ENCODE measurements around the gene SOX12. TPM values are rescaled to one million over a fixed set of nuclear protein-coding genes. Genes with fewer than 3 reads are reported as not detected.

The SOX12 gene
- total RNA-seq, 2 experiments from 2014 or later: 12.8 to 13.0 TPM

- H3K9me3 Mint-ChIP-seq: no peaks in the 10 kb centered on the region
- intact Hi-C loops (cut with micrococcal nuclease): loop anchor here (5.0 kb wide), 1 partner anchor 36 kb away; no protein-coding TSS in a partner anchor
- ATAC-seq (no peak), DNase-seq (no peak)
- H3K27ac Mint-ChIP-seq: peak overlapping the region; percentile 74
- ChIA-PET POLR2A (interaction anchor here (1.2 to 9.1 kb wide), 2 partner anchors 27 to 59 kb away, joined by 3 to 94 read pairs; partner anchors contain the start of gene SOX12), CTCF (interaction anchor here (1.2 to 1.3 kb wide), 2 partner anchors 13 to 29 kb away, joined by 4 read pairs; no protein-coding TSS in a partner anchor)
- no peak for TF ChIP-seq CTCF (IDR thresholded peaks at IDR 0.05)
- peaks cover 26% of the 10 kb centered on the region for H3K4me1 Mint-ChIP-seq (ENCODE audit: low read depth)
- peak overlapping the region; percentile 83 for H3K4me3 Mint-ChIP-seq
- H3K27me3 Mint-ChIP-seq: no peaks in the 10 kb centered on the region
- peaks cover 26% of the 10 kb centered on the region for H3K36me3 Mint-ChIP-seq (ENCODE audit: low read depth)
These were observed 29.5 kb upstream of the SOX12 start for GRCh38 chr20:295804-296203.

- Mint-ChIP-seq H3K27me3 (no peaks in the 10 kb centered on the region), H3K4me1 (ENCODE audit: low read depth) (peaks cover 41% of the 10 kb centered on the region), H3K4me3 (peak within 1 kb of the TSS; percentile 99), H3K27ac (peak within 1 kb of the TSS; percentile 98), H3K9me3 (no peaks in the 10 kb centered on the region), H3K36me3 (ENCODE audit: low read depth) (peaks cover 38% of the 10 kb centered on the region)
- intact Hi-C loops (cut with micrococcal nuclease): loop anchor here (5.0 kb wide), 1 partner anchor 35 kb away; no protein-coding TSS in a partner anchor
- DNase-seq (peak; percentile 90), ATAC-seq (peak; percentile 86)
- no peak for TF ChIP-seq CTCF (IDR thresholded peaks at IDR 0.05)
- ChIA-PET POLR2A (interaction anchor here (1.2 to 9.1 kb wide), 5 partner anchors 9 to 70 kb away, joined by 3 to 94 read pairs (median 13); partner anchors contain the start of genes DEFB129 and SOX12), CTCF (interaction anchor here (0.5 to 2.8 kb wide), 5 partner anchors 12 to 102 kb away, joined by 3 to 10 read pairs (median 3); partner anchors contain the start of gene SOX12)
These were observed 28.0 kb upstream of the SOX12 start, which contains the start of gene ZCCHC3 for GRCh38 chr20:297098-297924. TSS of gene ZCCHC3 (plus strand) at chr20:297570. CDS start at chr20:297587, 17 bp downstream.

GRCh38 chr20:297925-298775, 27.2 kb upstream of the SOX12 start:
- peak overlapping the region; percentile 98 for H3K27ac Mint-ChIP-seq
- POLR2A ChIA-PET: interaction anchor here (0.6 to 9.1 kb wide), 8 partner anchors 10 to 178 kb away, joined by 3 to 94 read pairs (median 5); partner anchors contain the start of genes DEFB129 and SOX12
- H3K9me3 Mint-ChIP-seq: no peaks in the 10 kb centered on the region
- peaks cover 39% of the 10 kb centered on the region for H3K36me3 Mint-ChIP-seq (ENCODE audit: low read depth)
- intact Hi-C loops (cut with micrococcal nuclease): loop anchor here (5.0 kb wide), 1 partner anchor 34 kb away; no protein-coding TSS in a partner anchor
- no peak for TF ChIP-seq CTCF (IDR thresholded peaks at IDR 0.05)
- H3K4me3 Mint-ChIP-seq: peak overlapping the region; percentile 99
- DNase-seq (peak; percentile 66), ATAC-seq (peak; percentile 38)
- H3K27me3 Mint-ChIP-seq: no peaks in the 10 kb centered on the region
- CTCF ChIA-PET: interaction anchor here (0.7 to 4.4 kb wide), 6 partner anchors 11 to 64 kb away, joined by 3 to 19 read pairs (median 8); no protein-coding TSS in a partner anchor
- H3K4me1 Mint-ChIP-seq (ENCODE audit: low read depth): peaks cover 44% of the 10 kb centered on the region

GRCh38 chr20:298776-299391, 26.5 kb upstream of the SOX12 start:
- Mint-ChIP-seq H3K27ac (peak overlapping the region; percentile 98), H3K36me3 (ENCODE audit: low read depth) (peaks cover 39% of the 10 kb centered on the region), H3K4me3 (peak overlapping the region; percentile 99), H3K27me3 (no peaks in the 10 kb centered on the region), H3K4me1 (ENCODE audit: low read depth) (peaks cover 44% of the 10 kb centered on the region), H3K9me3 (no peaks in the 10 kb centered on the region)
- CTCF ChIA-PET: interaction anchor here (0.7 to 4.4 kb wide), 8 partner anchors 11 to 64 kb away, joined by 3 to 19 read pairs (median 5); no protein-coding TSS in a partner anchor
- ATAC-seq (peak; percentile 5), DNase-seq (no peak)
- intact Hi-C loops (cut with micrococcal nuclease): loop anchor here (5.0 kb wide), 1 partner anchor 33 kb away; no protein-coding TSS in a partner anchor
- POLR2A ChIA-PET: interaction anchor here (0.8 to 9.1 kb wide), 7 partner anchors 11 to 178 kb away, joined by 3 to 94 read pairs (median 5); partner anchors contain the start of genes DEFB129 and SOX12
- TF ChIP-seq CTCF (IDR thresholded peaks at IDR 0.05): no peak
